ENCODE data around the gene CYSLTR2.

The CYSLTR2 gene

GRCh38 chr13:48739386-48739964 lies 85.7 kb downstream of the CYSLTR2 start:
- DNase-seq (ENCODE audit: low read depth in 2 of 2): no peak

- DNase-seq (ENCODE audit: low read depth in 2 of 2): no peak
Measured at GRCh38 chr13:48741377-48741776, 87.6 kb downstream of the CYSLTR2 start.

GRCh38 chr13:48746821-48747220 lies 93.1 kb downstream of the CYSLTR2 start:
- no peak for DNase-seq (ENCODE audit: low read depth in 2 of 2)

GRCh38 chr13:48748681-48749080 lies 95.0 kb downstream of the CYSLTR2 start:
- no peak for DNase-seq (ENCODE audit: low read depth in 2 of 2)

- no peak for DNase-seq (ENCODE audit: low read depth in 2 of 2)
Measured at GRCh38 chr13:48749144-48749543, 95.4 kb downstream of the CYSLTR2 start.

GRCh38 chr13:48749699-48750473 lies 96.2 kb downstream of the CYSLTR2 start:
- DNase-seq (ENCODE audit: low read depth in 2 of 2): peak; percentile 39 to 52

GRCh38 chr13:48750588-48751383 lies 97.1 kb downstream of the CYSLTR2 start:
- no peak for DNase-seq (ENCODE audit: low read depth in 2 of 2)

GRCh38 chr13:48760626-48761025 lies 106.9 kb downstream of the CYSLTR2 start:
- no peak for DNase-seq (ENCODE audit: low read depth in 2 of 2)
